NCI-H2107 treated with DMSO at 0.1 percent for 48 hours (cell line): Measurements from ENCODE around the gene PRC1.

Source experiments
- DNase-seq: peaks from one replicate; lab custom pipeline; 2025; ENCODE audit not compliant: unreplicated experiment; lab: John Stamatoyannopoulos, UW

The PRC1 gene

DNA sequence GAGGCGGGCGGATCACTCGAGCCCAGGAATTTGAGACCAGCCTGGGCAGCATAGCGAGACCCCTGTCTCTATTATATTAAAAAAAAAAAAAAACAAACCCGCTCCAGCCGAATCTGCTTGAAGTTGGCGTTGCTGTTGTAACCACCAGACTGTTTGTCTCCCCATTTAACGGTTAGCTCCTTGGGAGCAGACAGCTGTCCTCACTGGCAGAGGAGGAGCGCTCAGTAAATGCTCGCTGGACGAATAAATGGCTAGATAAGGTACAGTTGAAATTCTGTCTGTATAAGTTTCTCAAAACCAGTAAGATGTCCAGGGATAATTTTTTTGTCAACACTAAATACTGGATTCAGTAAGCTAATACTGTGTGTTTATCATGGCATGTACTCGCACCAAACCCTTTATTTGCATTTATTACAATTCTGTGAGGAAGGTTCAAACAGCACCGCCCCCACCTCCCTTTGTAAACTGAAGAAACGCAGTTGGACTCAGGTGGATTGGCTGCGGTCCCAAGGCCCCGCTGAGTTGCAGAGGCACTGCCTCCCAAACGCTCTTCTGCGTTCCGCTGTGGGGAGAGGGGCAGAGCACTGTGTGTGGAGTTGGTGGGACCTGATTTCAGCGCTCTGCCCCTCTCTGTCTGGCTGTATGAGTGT lies 38.6 kb downstream of the PRC1 start:
- no peak for DNase-seq

DNA sequence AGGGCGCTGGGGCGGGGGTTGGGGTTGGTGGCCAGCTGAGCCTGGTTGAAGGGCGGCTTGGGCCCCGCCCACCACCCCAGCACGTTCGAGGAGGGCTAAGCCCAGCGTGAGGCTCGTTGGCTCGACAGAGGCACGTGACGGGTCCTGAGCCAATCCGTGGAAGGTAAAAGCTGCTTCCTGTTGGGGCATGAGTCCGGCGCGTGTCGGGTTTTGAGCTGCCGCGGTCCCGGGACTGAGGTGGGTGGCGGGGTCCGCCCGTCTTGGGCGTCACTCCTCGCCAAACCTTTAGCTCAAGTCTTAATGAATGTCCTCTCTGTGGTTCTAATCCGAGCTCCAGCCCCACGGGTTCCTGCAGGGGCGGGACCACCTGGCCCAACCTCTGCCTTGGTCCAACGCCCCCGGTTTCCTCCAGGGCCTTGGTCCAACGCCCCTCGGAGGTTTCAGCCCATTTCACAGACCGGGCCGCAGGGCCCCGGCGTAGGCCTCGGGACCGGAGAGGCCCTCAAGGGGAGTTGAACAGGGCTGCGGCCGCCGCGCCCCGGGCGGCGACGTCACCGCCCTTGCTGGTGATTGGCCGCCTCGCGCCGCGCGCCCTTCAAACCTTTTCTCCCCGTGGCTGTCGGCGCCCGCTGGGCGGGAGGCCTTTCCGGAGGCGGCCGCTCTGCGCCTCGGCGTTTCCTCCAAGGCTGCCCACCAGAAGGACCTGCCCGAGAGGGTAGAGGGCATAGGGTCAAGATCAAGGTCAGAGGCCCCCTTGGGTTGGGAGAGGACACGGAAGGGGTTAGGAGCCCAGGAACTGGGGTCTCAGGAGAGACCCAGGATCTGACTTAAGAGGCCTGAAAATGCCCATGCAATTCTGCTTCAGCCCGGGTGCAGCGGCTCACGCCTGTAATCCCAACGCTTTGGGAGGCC lies 39.4 kb downstream of the PRC1 start, which contains the start of gene RCCD1:
Gene RCCD1, plus strand, starts transcription at position 173 of the 912 bp plus-strand sequence. CDS start 1,851 bp downstream, outside the sequence.
- no peak for DNase-seq

GRCh38 chr15:90953947-90954711 lies 40.2 kb downstream of the PRC1 start:
- no peak for DNase-seq

- DNase-seq = no peak
Measured at GRCh38 chr15:90952901-90953677, 41.2 kb downstream of the PRC1 start.

DNA sequence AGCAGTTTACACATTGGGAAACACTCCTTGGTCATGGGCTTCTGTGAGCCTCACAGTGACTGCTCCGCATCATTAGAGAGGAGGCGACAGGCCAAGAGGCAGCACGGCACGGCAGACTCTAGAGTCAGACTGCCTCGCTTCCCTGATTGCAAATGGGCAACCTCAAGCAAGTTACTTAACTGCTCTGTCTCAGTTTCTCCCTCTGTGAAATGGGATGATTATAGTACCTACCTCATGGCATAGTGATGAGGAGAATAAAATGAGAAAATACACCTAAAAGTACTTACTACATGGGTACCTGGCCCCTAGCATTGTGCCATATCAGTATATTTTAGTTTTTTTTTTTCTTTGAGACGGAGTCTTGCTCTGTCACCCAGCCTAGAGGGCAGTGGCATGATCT lies 43.7 kb downstream of the PRC1 start:
- DNase-seq = no peak

GRCh38 chr15:90949979-90950675 lies 44.2 kb downstream of the PRC1 start:
- DNase-seq = no peak

- no peak for DNase-seq
Measured at GRCh38 chr15:90948506-90948905, 45.8 kb downstream of the PRC1 start.

- no peak for DNase-seq
Measured at GRCh38 chr15:90947577-90948357, 46.6 kb downstream of the PRC1 start.

GRCh38 chr15:90946941-90947576 lies 47.3 kb downstream of the PRC1 start:
- no peak for DNase-seq

- DNase-seq = no peak
Measured at GRCh38 chr15:90946538-90946937, 47.8 kb downstream of the PRC1 start.

- DNase-seq = no peak
Measured at GRCh38 chr15:90945091-90945490, 49.2 kb downstream of the PRC1 start.

DNA sequence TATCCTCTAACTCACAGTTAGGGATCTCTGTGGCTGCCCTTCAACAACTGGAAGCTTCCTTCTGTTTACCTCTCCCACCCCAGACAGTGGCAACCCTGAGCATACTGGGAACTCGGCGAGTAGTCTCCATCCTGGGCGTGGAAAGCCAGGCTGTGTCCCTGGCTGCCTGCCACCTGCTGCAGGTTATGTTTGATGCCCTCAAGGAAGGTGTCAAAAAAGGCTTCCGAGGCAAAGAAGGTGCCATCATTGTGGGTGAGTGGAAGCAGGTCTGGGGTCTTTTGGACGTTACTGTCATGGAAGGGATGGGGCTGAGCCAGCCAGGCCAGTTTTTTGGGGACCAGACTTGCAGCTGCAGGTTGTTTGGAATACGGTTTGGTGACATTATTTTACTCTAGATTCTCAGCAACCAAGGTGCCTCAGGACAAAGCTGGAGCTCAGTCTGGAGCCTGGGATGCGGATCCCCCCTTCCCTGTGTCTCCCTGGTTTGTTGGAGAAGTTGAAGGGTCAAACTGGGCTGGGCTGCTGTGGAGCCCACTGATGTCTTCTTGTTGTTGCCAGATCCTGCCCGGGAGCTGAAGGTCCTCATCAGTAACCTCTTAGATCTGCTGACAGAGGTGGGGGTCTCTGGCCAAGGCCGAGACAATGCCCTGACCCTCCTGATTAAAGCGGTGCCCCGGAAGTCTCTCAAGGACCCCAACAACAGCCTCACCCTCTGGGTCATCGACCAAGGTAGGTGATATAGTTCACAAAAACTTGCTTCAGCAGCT lies 51.8 kb downstream of the PRC1 start:
- DNase-seq = no peak

DNA sequence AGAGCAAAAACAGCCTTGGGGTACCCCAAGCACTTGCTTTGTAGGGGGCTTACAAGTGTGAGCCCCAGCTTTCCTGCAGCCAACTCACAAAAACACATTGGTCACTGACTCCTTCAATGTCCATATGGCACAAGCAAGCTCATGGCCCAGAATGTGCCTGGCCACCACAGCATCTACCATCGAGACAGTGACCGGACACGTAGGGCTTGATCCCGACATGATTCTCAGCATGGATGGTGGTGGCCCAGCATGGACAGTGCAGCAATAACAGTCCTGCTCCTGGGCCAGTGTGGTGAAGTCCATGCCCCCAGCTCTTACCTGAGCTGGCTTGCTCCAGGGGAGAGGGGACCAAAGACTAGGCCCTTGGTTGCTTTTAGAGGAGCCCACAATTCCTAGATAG lies 53.3 kb downstream of the PRC1 start:
- DNase-seq = no peak

- DNase-seq = no peak
Measured at GRCh38 chr15:90939756-90940155, 54.6 kb downstream of the PRC1 start.

GRCh38 chr15:90938261-90938660 lies 56.1 kb downstream of the PRC1 start:
- DNase-seq = no peak

GRCh38 chr15:90936823-90937222 lies 57.5 kb downstream of the PRC1 start:
- no peak for DNase-seq

DNA sequence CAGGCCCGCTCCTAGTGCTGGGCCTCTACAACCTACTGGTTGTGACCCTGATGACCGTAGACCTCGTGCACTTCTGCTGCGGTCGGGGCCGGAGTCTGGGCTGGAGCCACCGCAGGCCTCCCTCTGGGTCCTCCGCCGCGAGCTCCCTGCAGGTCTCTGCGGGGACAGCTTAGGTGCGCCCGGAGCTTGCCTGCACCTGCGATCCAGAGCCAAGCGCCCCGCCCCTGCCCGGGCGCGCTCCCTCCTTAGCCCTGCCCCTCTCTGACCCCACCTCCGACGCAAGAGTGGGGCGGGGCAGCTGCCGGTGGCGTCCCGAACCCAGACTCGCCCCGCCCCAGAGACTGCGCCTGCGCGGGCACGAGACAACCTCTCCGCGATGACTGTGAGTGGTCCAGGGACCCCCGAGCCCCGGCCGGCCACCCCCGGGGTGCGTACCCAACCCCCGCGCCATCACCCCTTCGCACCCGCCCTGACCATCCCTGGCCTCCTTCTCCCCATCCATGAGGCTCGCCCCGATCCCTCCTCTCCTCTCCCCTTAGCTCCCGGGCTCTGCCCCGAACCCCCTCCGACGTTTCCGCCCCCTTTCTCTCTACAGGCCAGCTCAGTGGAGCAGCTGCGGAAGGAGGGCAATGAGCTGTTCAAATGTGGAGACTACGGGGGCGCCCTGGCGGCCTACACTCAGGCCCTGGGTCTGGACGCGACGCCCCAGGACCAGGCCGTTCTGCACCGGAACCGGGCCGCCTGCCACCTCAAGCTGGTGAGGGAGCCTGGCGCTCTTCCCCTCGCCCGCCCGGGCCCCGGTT lies 59.2 kb downstream of the PRC1 start, which contains the start of gene UNC45A:
Gene UNC45A, plus strand, starts transcription at position 337 of the 803 bp plus-strand sequence. Its CDS starts 40 bp downstream, at position 377.
- peak; percentile 56 for DNase-seq
